GM04504 (cell line): ENCODE measurements around the gene KRT76.
"Not testable (repeated sequence)": the region's sequence is repeated elsewhere in the genome, so short reads cannot be mapped to it uniquely, and the experiment has no call there.

Experiments
- DNase-seq: peaks from one replicate; pipeline ENCODE4 v3.0.0-alpha.2; 2012; ENCODE audit warnings: low read depth

Gene KRT76

GRCh38 chr12:52781399-52782082 is 4.4 kb upstream of the KRT76 start:
- DNase-seq: no peak

GRCh38 chr12:52779914-52780313 is 2.8 kb upstream of the KRT76 start:
- DNase-seq: no peak

- no peak for DNase-seq
These were observed 1.7 kb upstream of the KRT76 start for GRCh38 chr12:52778833-52779232.

- DNase-seq: no peak
These were observed 421 bp upstream of the KRT76 start for GRCh38 chr12:52777566-52777965.

GRCh38 chr12:52776435-52776834 is 710 bp downstream of the KRT76 start:
- no peak for DNase-seq

- DNase-seq: no peak
These were observed 2.4 kb downstream of the KRT76 start for GRCh38 chr12:52774629-52775250.

GRCh38 chr12:52772772-52773171 is 4.4 kb downstream of the KRT76 start:
- no peak for DNase-seq

GRCh38 chr12:52772188-52772587 is 5.0 kb downstream of the KRT76 start:
- no peak for DNase-seq

- no peak for DNase-seq
These were observed 5.6 kb downstream of the KRT76 start for GRCh38 chr12:52771505-52771904.

- DNase-seq: no peak
These were observed 6.1 kb downstream of the KRT76 start for GRCh38 chr12:52771088-52771487.

GRCh38 chr12:52769946-52770345 is 7.2 kb downstream of the KRT76 start:
- no peak for DNase-seq

GRCh38 chr12:52769354-52769753 is 7.8 kb downstream of the KRT76 start:
- DNase-seq: no peak

GRCh38 chr12:52768479-52769200 is 8.5 kb downstream of the KRT76 start:
- DNase-seq: no peak

GRCh38 chr12:52767427-52767826 is 9.7 kb downstream of the KRT76 start:
- DNase-seq: no peak

- no peak for DNase-seq
These were observed 10.1 kb downstream of the KRT76 start for GRCh38 chr12:52767020-52767379.

- no peak for DNase-seq
These were observed 10.7 kb downstream of the KRT76 start for GRCh38 chr12:52766351-52767019.

GRCh38 chr12:52765702-52766101 is 11.4 kb downstream of the KRT76 start:
- DNase-seq: no peak

- no peak for DNase-seq
These were observed 13.2 kb downstream of the KRT76 start for GRCh38 chr12:52763991-52764390.

- DNase-seq: no peak
These were observed 14.0 kb downstream of the KRT76 start for GRCh38 chr12:52763036-52763659.

GRCh38 chr12:52761802-52762201 is 15.3 kb downstream of the KRT76 start:
- no peak for DNase-seq

- DNase-seq: not testable (repeated sequence)
These were observed 15.9 kb downstream of the KRT76 start for GRCh38 chr12:52761218-52761617.

- no peak for DNase-seq
These were observed 16.5 kb downstream of the KRT76 start for GRCh38 chr12:52760623-52761022.
